Right lobe of liver (tissue), 4 donors: ENCODE data around the gene UVRAG.

Source experiments
- POLR2A ChIP-seq: fragments of 450-650 bp; IDR thresholded peaks from one replicate; pipeline ENCODE4 v1.6.1; 2017; ENCODE audit warnings: antibody characterized with exemption, mild to moderate bottlenecking
- TF ChIP-seq, protein P1 (sequence below), 4 donors: fragments of 200-600 bp in 3 of 4; fragments of 450-650 bp in 1 of 4; IDR thresholded peaks; one replicate each; pipeline versions ENCODE4 v1.5.1 to v1.8.0; 2016 to 2022; ENCODE audit warnings: antibody characterized with exemption in 4 of 4, mild to moderate bottlenecking in 2 of 4
- donor health status: DM: no; HTN: no; CAD: no.
- donor health status: DM: no; HTN: no; CAD: no.
- donor health status: DM: no; HTN: yes; CAD: no.

- TF ChIP-seq, protein P1, sequence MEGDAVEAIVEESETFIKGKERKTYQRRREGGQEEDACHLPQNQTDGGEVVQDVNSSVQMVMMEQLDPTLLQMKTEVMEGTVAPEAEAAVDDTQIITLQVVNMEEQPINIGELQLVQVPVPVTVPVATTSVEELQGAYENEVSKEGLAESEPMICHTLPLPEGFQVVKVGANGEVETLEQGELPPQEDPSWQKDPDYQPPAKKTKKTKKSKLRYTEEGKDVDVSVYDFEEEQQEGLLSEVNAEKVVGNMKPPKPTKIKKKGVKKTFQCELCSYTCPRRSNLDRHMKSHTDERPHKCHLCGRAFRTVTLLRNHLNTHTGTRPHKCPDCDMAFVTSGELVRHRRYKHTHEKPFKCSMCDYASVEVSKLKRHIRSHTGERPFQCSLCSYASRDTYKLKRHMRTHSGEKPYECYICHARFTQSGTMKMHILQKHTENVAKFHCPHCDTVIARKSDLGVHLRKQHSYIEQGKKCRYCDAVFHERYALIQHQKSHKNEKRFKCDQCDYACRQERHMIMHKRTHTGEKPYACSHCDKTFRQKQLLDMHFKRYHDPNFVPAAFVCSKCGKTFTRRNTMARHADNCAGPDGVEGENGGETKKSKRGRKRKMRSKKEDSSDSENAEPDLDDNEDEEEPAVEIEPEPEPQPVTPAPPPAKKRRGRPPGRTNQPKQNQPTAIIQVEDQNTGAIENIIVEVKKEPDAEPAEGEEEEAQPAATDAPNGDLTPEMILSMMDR (IDR thresholded peaks at IDR 0.05) = no peak
- no peak for TF ChIP-seq POLR2A
These were observed 236.9 kb downstream of the UVRAG start for GRCh38 chr11:76051937-76052336.
